Muscle of arm (tissue), 14 donors: ENCODE data around the gene TNFAIP8L3. TPM values are rescaled to one million over a fixed set of nuclear protein-coding genes. Genes with fewer than 3 reads are reported as not detected.
A peak's percentile ranks its signal among the peaks of the same experiment; 100 is the strongest.
"Not testable (repeated sequence)": the region's sequence is repeated elsewhere in the genome, so short reads cannot be mapped to it uniquely, and the experiment has no call there.

Experiments used
- DNase-seq: peaks from one replicate; pipeline ENCODE4 v3.0.0-alpha.2; 2013
- long read RNA-seq, 11 donors: transcript quantifications; one replicate each; lab custom pipeline, GENCODE V29; 2026
- polyA plus RNA-seq, 12 donors: library from polyadenylated mRNA; unstranded; fragments of 120-200 nt; gene quantifications; one replicate each; pipeline ENCODE4 v1.2.1, GENCODE V29; 2013; ENCODE audit not compliant: insufficient read length in 12 of 12

Gene TNFAIP8L3
- polyA plus RNA-seq: 1 to 10 TPM in 11 of 12 donors, not detected in 1; 1.6 to 5.8 (median 2.2) TPM
- long read RNA-seq, donor 1, partial matches to known transcripts: 0 of 2 reads
- long read RNA-seq, donor 1, other reads (novel, unspliced or antisense): 0 of 2 reads
- long read RNA-seq, donor 2: 0 reads
- long read RNA-seq, donor 3: 0 reads
- long read RNA-seq, donor 4: 0 reads
- long read RNA-seq, donor 5: 0 reads
- long read RNA-seq, donor 6: 0 reads
- long read RNA-seq, donor 7: 0 reads
- long read RNA-seq, donor 8, partial matches to known transcripts: 0 of 1 reads
- long read RNA-seq, donor 8, other reads (novel, unspliced or antisense): 0 of 1 reads
- long read RNA-seq, donor 9, partial matches to known transcripts: 0 of 1 reads
- long read RNA-seq, donor 9, other reads (novel, unspliced or antisense): 0 of 1 reads
- long read RNA-seq, donor 10: 0 reads
- long read RNA-seq, donor 11: 0 reads

GRCh38 chr15:51094606-51095569 lies at the start of gene TNFAIP8L3:
TSS of gene TNFAIP8L3 (minus strand) at chr15:51094906. CDS start at chr15:51094595, 311 bp downstream.
- DNase-seq: no peak

GRCh38 chr15:51144021-51144532 lies 49.4 kb upstream of the TNFAIP8L3 start:
- no peak for DNase-seq

GRCh38 chr15:51140347-51140746 lies 45.6 kb upstream of the TNFAIP8L3 start:
- DNase-seq: not testable (repeated sequence)

GRCh38 chr15:51139091-51139490 lies 44.4 kb upstream of the TNFAIP8L3 start:
- no peak for DNase-seq

GRCh38 chr15:51137880-51138430 lies 43.2 kb upstream of the TNFAIP8L3 start:
- DNase-seq: no peak

GRCh38 chr15:51137024-51137423 lies 42.3 kb upstream of the TNFAIP8L3 start:
- no peak for DNase-seq

GRCh38 chr15:51135276-51135675 lies 40.6 kb upstream of the TNFAIP8L3 start:
- DNase-seq: no peak

- DNase-seq: no peak
Observed at GRCh38 chr15:51134416-51135199, 39.9 kb upstream of the TNFAIP8L3 start.

GRCh38 chr15:51133140-51133765 lies 38.5 kb upstream of the TNFAIP8L3 start:
- DNase-seq: peak; percentile 24

GRCh38 chr15:51132384-51133139 lies 37.9 kb upstream of the TNFAIP8L3 start:
- DNase-seq: peak; percentile 41

- DNase-seq: no peak
Observed at GRCh38 chr15:51131596-51132290, 37.0 kb upstream of the TNFAIP8L3 start.

- DNase-seq: no peak
Observed at GRCh38 chr15:51130344-51130743, 35.6 kb upstream of the TNFAIP8L3 start.

- DNase-seq: peak; percentile 37
Observed at GRCh38 chr15:51129535-51130188, 35.0 kb upstream of the TNFAIP8L3 start.

- DNase-seq: no peak
Observed at GRCh38 chr15:51128701-51129100, 34.0 kb upstream of the TNFAIP8L3 start.

- DNase-seq: no peak
Observed at GRCh38 chr15:51126842-51127241, 32.1 kb upstream of the TNFAIP8L3 start.

- not testable (repeated sequence) for DNase-seq
Observed at GRCh38 chr15:51123002-51123401, 28.3 kb upstream of the TNFAIP8L3 start.

- no peak for DNase-seq
Observed at GRCh38 chr15:51121631-51122225, 27.0 kb upstream of the TNFAIP8L3 start.

GRCh38 chr15:51121118-51121517 lies 26.4 kb upstream of the TNFAIP8L3 start:
- no peak for DNase-seq
